Measurements from ENCODE around the gene TMF1. TPM values are rescaled to one million over a fixed set of nuclear protein-coding genes. Genes with fewer than 3 reads are reported as not detected.

TMF1 gene
- total RNA-seq, 1 donor from 2014 or later = 19.3 TPM

GRCh38 chr3:69066121-69066520, 14.0 kb upstream of the TMF1 start:
- no peak for TF ChIP-seq CTCF (IDR thresholded peaks at IDR 0.05; ENCODE audit: insufficient read depth, low read length, poor library complexity, severe bottlenecking)
- no peak overlapping the region for H3K4me3 ChIP-seq (ENCODE audit: low read depth, low read length)
- no peaks in the 10 kb centered on the region for H3K27me3 ChIP-seq (ENCODE audit: control insufficient read depth, insufficient read depth, low read length)
- no peak for DNase-seq (ENCODE audit: low read depth)
- H3K36me3 ChIP-seq (ENCODE audit: control insufficient read depth, insufficient read depth, low read length) = peaks cover under 1% of the 10 kb centered on the region

- TF ChIP-seq CTCF (IDR thresholded peaks at IDR 0.05; ENCODE audit: insufficient read depth, low read length, poor library complexity, severe bottlenecking) = no peak
- no peak overlapping the region for H3K4me3 ChIP-seq (ENCODE audit: low read depth, low read length)
- no peak for DNase-seq (ENCODE audit: low read depth)
- peaks cover 2% of the 10 kb centered on the region for H3K36me3 ChIP-seq (ENCODE audit: control insufficient read depth, insufficient read depth, low read length)
- H3K27me3 ChIP-seq (ENCODE audit: control insufficient read depth, insufficient read depth, low read length) = no peaks in the 10 kb centered on the region
Observed at GRCh38 chr3:69065318-69065964, 13.3 kb upstream of the TMF1 start.

GRCh38 chr3:69063636-69064035, 11.5 kb upstream of the TMF1 start:
- Histone ChIP-seq H3K4me3 (ENCODE audit: low read depth, low read length) (no peak overlapping the region), H3K36me3 (ENCODE audit: control insufficient read depth, insufficient read depth, low read length) (peaks cover 2% of the 10 kb centered on the region), H3K27me3 (ENCODE audit: control insufficient read depth, insufficient read depth, low read length) (no peaks in the 10 kb centered on the region)
- TF ChIP-seq CTCF (IDR thresholded peaks at IDR 0.05; ENCODE audit: insufficient read depth, low read length, poor library complexity, severe bottlenecking) = no peak
- DNase-seq (ENCODE audit: low read depth) = no peak

GRCh38 chr3:69059688-69060087, 7.6 kb upstream of the TMF1 start:
- no peak overlapping the region for H3K4me3 ChIP-seq (ENCODE audit: low read depth, low read length)
- no peak for TF ChIP-seq CTCF (IDR thresholded peaks at IDR 0.05; ENCODE audit: insufficient read depth, low read length, poor library complexity, severe bottlenecking)
- H3K36me3 ChIP-seq (ENCODE audit: control insufficient read depth, insufficient read depth, low read length) = peaks cover 2% of the 10 kb centered on the region
- DNase-seq (ENCODE audit: low read depth) = no peak
- no peaks in the 10 kb centered on the region for H3K27me3 ChIP-seq (ENCODE audit: control insufficient read depth, insufficient read depth, low read length)

GRCh38 chr3:69058947-69059224, 6.8 kb upstream of the TMF1 start:
- DNase-seq (ENCODE audit: low read depth) = no peak
- H3K4me3 ChIP-seq (ENCODE audit: low read depth, low read length) = no peak overlapping the region
- no peak for TF ChIP-seq CTCF (IDR thresholded peaks at IDR 0.05; ENCODE audit: insufficient read depth, low read length, poor library complexity, severe bottlenecking)
- peaks cover 2% of the 10 kb centered on the region for H3K36me3 ChIP-seq (ENCODE audit: control insufficient read depth, insufficient read depth, low read length)
- no peaks in the 10 kb centered on the region for H3K27me3 ChIP-seq (ENCODE audit: control insufficient read depth, insufficient read depth, low read length)
